Ascending aorta (tissue), 2 donors: ENCODE data around the gene GLOD4. TPM values are rescaled to one million over a fixed set of nuclear protein-coding genes. Genes with fewer than 3 reads are reported as not detected.
"Not testable (repeated sequence)": the region's sequence is repeated elsewhere in the genome, so short reads cannot be mapped to it uniquely, and the experiment has no call there.

Experiments
- DNase-seq, 2 donors: peaks; one replicate each; pipeline ENCODE4 v3.0.0-alpha.2; 2019; ENCODE audit warnings: low spot score in 2 of 2
- H3K27ac ChIP-seq, 2 donors: fragments of 200-600 bp; sonication (generic); one replicate each; pipeline ENCODE4 v1.5.1; 2016 to 2017; ENCODE audit warnings: mild to moderate bottlenecking in 1 of 2
- H3K27me3 ChIP-seq: fragments of 200-600 bp; sonication (generic); one replicate; pipeline ENCODE4 v1.5.1; 2017
- H3K36me3 ChIP-seq, 2 donors: fragments of 200-600 bp; sonication (generic); one replicate each; pipeline ENCODE4 v1.5.1; 2016
- H3K4me1 ChIP-seq, 2 donors: fragments of 200-600 bp; sonication (generic); one replicate each; pipeline ENCODE4 v1.5.1; 2016 to 2017; ENCODE audit warnings: mild to moderate bottlenecking in 1 of 2
- H3K4me3 ChIP-seq, 2 donors: fragments of 200-600 bp; sonication (generic); one replicate each; pipeline ENCODE4 v1.5.1; 2016 to 2017; ENCODE audit warnings: mild to moderate bottlenecking in 1 of 2
- H3K9me3 ChIP-seq, 2 donors: fragments of 200-600 bp; sonication (generic); one replicate each; pipeline ENCODE4 v1.5.1; 2016
- CTCF ChIP-seq, 3 experiments: fragments of 200-600 bp in 2 of 3; fragments of 450-650 bp in 1 of 3; sonication (generic) in 2 of 3; IDR thresholded peaks; one replicate each; pipeline ENCODE4 v1.5.1; 2016 to 2019; ENCODE audit warnings: antibody characterized with exemption in 3 of 3, mild to moderate bottlenecking in 1 of 3, moderate library complexity in 1 of 3
- intact Hi-C: fragments of 100-400 bp; cut with DNase I; formaldehyde crosslinking; loops from one replicate; pipeline ENCODE4 v1.15.1; 2023
- total RNA-seq: library from RNA; depleted of rRNA; stranded (reverse); fragments of >200 nt; gene quantifications from one replicate; pipeline ENCODE4 v1.1.0, GENCODE V29; 2016

Gene GLOD4
- total RNA-seq: 148 TPM

GRCh38 chr17:781805-782731 is at the start of gene GLOD4, which contains the start of gene MRM3:
Gene GLOD4, minus strand, starts transcription at chr17:782280. Its CDS starts 25 bp downstream, at chr17:782255.
Gene MRM3, plus strand, starts transcription at chr17:782353. Its CDS starts 26 bp downstream, at chr17:782379.
- DNase-seq: peak; percentile 86 to 97
- intact Hi-C loops: loop anchor here (5.0 kb wide), 1 partner anchor 275 kb away; no protein-coding TSS in a partner anchor
- peaks cover 13% of the 10 kb centered on the region in 2 donors for H3K36me3 ChIP-seq
- H3K9me3 ChIP-seq: no peaks in the 10 kb centered on the region
- H3K4me1 ChIP-seq: peaks cover 5 to 17% of the 10 kb centered on the region in 2 donors
- H3K27ac ChIP-seq: peak within 1 kb of the TSS; percentile 59 to 78
- TF ChIP-seq CTCF (IDR thresholded peaks at IDR 0.05): peak; percentile 4 to 34 (median 18)
- no peaks in the 10 kb centered on the region for H3K27me3 ChIP-seq
- H3K4me3 ChIP-seq: peak within 1 kb of the TSS; percentile 77 to 85

- no peak for TF ChIP-seq CTCF (IDR thresholded peaks at IDR 0.05)
- Histone ChIP-seq H3K27ac (no peak overlapping the region), H3K27me3 (no peaks in the 10 kb centered on the region), H3K4me3 (no peak overlapping the region), H3K4me1 (no peaks in the 10 kb centered on the region), H3K9me3 (no peaks in the 10 kb centered on the region), H3K36me3 (no peaks in the 10 kb centered on the region)
- DNase-seq: no peak
- intact Hi-C loops: no loop called here
These were observed 48.9 kb upstream of the GLOD4 start for GRCh38 chr17:830950-831349.

GRCh38 chr17:830381-830780 is 48.3 kb upstream of the GLOD4 start:
- TF ChIP-seq CTCF (IDR thresholded peaks at IDR 0.05): no peak
- Histone ChIP-seq H3K36me3 (no peaks in the 10 kb centered on the region), H3K27me3 (no peaks in the 10 kb centered on the region), H3K4me1 (no peaks in the 10 kb centered on the region), H3K27ac (no peak overlapping the region), H3K9me3 (no peaks in the 10 kb centered on the region), H3K4me3 (no peak overlapping the region)
- no peak for DNase-seq
- intact Hi-C loops: no loop called here

GRCh38 chr17:829614-830013 is 47.5 kb upstream of the GLOD4 start:
- DNase-seq, H3K4me3 ChIP-seq, H3K27me3 ChIP-seq, intact Hi-C loops, H3K4me1 ChIP-seq, H3K9me3 ChIP-seq, H3K36me3 ChIP-seq, H3K27ac ChIP-seq: not testable (repeated sequence)

GRCh38 chr17:828761-829160 is 46.7 kb upstream of the GLOD4 start:
- intact Hi-C loops: no loop called here
- no peak for DNase-seq
- Histone ChIP-seq H3K9me3 (no peaks in the 10 kb centered on the region), H3K4me1 (no peaks in the 10 kb centered on the region), H3K27me3 (no peaks in the 10 kb centered on the region), H3K27ac (no peak overlapping the region), H3K4me3 (no peak overlapping the region), H3K36me3 (no peaks in the 10 kb centered on the region)
- TF ChIP-seq CTCF (IDR thresholded peaks at IDR 0.05): no peak

- no peak for DNase-seq
- no peaks in the 10 kb centered on the region for H3K9me3 ChIP-seq
- no peak for TF ChIP-seq CTCF (IDR thresholded peaks at IDR 0.05)
- peaks cover 0 to 3% of the 10 kb centered on the region in 2 donors for H3K36me3 ChIP-seq
- no peaks in the 10 kb centered on the region for H3K4me1 ChIP-seq
- intact Hi-C loops: no loop called here
- no peaks in the 10 kb centered on the region for H3K27me3 ChIP-seq
- no peak overlapping the region for H3K4me3 ChIP-seq
- no peak overlapping the region for H3K27ac ChIP-seq
These were observed 44.7 kb upstream of the GLOD4 start for GRCh38 chr17:826778-827177.
